VCaP (cell line): Measurements from ENCODE around the gene KLHL40.

ENCODE experiments used
- H3K27ac ChIP-seq: fragments of 450-650 bp; 2 replicates; pipeline ENCODE4 v1.5.1; 2017
- TF ChIP-seq, protein P1 (sequence below): fragments of 450-650 bp; conservative IDR thresholded peaks from 2 replicates; pipeline ENCODE4 v1.5.1; 2017; ENCODE audit warnings: mild to moderate bottlenecking, moderate library complexity

The KLHL40 gene

DNA sequence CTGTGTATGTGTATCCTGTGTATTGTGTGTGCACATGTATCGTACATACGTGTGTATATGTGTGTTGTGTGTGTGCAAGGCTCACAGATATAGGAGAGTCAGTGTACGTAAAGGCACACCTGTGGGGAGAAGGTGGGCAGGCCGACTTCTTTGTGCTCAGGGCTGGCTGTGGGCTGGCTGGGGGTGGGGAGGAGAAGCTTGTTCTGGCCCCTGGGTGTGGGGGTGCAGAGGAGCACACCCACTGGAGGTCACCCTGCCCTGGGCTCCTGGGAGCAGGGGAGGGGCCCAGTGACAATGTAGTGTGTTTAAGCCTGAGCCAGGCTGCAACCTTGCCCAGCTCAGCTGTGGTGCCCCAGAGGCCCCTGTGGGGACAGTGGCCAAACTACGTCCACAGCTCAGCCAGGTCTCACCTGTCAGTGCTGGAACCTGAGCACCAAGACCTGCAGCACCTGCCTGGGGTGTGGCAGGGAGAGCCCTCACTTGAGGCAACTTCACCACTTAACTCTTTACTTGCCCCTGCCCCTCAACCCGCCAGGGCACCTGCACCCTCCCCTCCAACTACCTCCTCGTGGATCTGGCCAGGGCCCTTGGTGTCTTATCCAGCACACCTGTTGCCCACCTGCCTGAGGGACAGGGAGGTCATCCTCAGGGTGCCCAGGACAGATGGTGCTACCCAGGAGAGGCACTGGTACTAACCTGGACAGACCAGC, 19.9 kb downstream of the KLHL40 start:
- TF ChIP-seq, protein P1, sequence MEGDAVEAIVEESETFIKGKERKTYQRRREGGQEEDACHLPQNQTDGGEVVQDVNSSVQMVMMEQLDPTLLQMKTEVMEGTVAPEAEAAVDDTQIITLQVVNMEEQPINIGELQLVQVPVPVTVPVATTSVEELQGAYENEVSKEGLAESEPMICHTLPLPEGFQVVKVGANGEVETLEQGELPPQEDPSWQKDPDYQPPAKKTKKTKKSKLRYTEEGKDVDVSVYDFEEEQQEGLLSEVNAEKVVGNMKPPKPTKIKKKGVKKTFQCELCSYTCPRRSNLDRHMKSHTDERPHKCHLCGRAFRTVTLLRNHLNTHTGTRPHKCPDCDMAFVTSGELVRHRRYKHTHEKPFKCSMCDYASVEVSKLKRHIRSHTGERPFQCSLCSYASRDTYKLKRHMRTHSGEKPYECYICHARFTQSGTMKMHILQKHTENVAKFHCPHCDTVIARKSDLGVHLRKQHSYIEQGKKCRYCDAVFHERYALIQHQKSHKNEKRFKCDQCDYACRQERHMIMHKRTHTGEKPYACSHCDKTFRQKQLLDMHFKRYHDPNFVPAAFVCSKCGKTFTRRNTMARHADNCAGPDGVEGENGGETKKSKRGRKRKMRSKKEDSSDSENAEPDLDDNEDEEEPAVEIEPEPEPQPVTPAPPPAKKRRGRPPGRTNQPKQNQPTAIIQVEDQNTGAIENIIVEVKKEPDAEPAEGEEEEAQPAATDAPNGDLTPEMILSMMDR = no peak
- H3K27ac ChIP-seq = no peak overlapping the region

DNA sequence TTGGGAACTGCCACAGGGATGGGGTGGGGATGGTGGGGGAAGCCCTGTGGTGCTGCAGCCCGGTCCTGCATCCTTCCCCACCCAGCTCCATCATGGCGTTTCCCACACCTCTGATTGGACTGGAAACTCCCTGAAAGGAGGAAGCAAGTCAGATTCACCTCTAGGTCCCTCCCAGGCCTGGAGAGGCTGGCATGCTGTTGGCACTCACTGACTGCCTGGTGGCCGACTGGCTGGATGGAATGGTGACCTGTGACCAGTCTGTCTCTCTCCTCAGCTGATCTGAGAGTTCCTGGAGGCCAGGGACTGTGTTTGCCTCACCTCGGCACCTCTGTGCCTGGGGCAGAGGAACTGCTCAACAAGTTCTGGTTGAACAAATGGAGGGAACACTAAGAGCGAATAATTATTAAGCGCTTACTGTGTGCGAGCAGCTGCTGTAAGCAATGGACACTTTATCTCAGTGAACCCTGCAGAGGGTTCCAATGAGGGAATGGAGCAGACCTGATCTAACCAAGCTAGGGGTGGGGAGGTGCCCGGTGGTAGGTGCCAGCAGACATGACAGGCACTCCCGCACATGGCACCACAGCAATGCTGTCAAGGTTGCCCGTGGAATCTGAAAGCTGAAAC, 20.7 kb downstream of the KLHL40 start:
- no peak overlapping the region for H3K27ac ChIP-seq
- TF ChIP-seq, protein P1 = no peak

DNA sequence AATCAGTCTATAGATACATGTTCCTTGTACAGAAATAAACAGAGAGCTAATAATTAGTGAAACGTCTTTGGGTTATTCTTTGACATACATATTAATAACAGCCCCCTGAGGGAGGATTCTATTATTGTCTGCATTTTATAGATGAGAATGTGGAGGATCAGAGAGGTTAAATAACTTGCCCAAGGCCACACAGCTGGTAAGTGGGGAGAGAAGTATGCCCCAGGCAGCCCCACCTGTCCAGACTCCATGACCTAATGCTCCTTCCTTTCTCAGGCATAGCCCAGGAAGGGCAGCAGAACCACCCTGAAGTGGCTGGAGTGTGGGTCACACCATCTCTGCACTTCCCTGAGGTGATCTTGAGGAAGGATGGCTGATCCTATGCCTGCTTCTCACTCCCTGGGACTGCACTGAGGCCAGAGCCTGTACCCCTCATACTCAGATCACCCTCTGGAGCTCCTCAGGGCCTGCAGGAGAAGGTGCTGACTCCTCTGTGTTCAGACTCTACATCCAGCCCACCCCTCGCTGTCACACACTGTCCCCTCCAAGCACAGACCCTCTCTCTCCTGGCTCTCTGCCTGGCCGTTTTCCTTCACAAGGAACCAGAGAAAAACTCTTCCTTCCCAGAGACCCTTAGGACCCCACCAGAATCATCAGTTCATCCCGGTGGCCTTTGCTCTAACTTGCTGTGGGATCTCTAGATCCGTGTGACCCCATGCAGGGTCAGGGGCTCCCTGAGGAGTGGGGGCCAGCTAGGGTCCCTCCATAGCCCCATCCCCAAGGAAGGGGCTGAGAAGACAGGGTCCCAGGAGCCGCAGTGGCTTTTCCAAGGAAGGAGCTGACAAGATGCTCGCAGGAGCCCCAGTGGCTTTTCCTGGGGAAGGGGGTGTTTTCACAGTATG, 21.6 kb downstream of the KLHL40 start:
- no peak overlapping the region for H3K27ac ChIP-seq
- TF ChIP-seq, protein P1 = no peak

DNA sequence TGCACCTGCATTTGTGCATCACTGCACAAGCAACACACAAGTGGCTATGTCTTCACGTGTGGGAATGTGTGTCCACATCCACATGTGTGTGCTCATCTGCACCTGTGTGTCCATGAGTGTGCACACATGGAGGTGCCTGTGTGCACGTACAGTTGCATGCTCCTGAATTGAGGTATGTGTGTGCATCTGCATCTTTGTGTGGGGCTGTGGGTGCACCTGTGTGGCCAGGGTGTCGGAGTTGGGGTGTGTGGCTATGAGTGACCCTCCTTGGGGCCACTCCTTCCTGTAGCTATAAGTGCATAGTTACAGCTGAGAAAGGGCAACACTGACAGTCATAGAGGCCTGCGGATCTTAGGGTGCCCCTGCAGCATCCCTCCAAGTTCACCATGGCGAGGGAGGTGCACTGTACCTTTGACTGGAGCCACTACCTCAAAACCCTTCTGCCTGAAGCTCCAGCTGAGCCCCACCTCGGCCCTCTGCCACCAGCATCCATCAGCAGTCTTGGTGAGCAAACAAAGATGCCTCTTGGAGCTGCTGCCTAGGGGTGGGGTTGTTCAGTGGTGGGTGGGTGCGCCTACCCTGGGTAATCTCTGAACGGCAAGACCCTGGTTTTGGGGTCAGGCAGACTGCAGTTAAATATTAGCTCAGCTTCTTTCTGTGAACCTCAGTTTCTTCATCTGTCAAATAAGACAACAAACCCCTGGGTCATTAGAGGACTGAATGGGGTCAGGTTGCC, 22.5 kb downstream of the KLHL40 start:
- no peak overlapping the region for H3K27ac ChIP-seq
- TF ChIP-seq, protein P1 = no peak

DNA sequence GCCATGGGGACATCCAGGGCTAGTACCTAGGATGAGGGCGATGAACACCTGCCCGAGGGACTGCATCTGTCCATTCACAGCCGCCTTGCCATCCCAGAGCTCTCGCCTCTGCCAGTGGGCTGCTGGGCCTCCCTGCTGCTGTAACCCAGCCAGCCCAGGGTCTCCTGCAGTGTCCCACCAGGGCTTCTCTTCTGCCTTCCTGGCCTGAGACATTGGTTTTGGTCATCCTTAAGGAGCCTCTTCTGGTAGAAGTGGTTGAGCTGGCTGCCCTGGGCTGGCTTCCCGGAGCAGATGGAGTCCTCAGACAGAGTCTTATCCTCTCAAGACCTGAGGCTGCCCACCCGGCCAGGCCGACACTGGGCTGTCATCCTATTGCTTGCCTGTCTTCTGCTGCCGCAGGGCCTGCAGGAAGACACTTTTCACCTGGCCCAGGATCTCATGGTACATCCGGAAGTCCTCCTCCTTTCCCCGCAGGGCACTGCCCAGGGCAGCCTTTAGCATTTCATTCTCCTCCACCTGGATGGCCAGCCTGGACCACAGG, 23.3 kb downstream of the KLHL40 start:
- TF ChIP-seq, protein P1 = no peak
- H3K27ac ChIP-seq = no peak overlapping the region

DNA sequence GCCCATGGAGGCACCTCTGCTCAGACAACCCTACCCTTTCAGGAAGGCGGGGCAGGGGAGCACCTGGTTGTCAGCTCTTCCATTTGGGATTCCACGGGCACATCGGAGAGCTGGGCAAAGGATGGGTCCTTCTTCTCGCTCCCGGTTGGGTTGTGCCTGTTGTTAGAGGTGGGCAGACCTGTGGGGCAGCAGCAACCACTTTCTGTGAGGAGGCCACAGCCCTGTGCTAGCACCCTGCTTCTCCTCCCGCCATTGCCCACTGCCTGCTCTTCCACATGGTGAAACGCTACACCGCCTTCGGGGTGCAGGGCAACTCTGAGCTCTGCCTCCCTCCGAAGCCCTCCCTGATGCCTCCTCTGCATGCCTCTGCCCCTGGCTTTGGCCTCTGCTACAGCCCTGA, 24.3 kb downstream of the KLHL40 start:
- no peak overlapping the region for H3K27ac ChIP-seq
- TF ChIP-seq, protein P1 = no peak
